ENCODE data around the gene TRPV2.
A peak's percentile ranks its signal among the peaks of the same experiment; 100 is the strongest.

TRPV2 gene

DNA sequence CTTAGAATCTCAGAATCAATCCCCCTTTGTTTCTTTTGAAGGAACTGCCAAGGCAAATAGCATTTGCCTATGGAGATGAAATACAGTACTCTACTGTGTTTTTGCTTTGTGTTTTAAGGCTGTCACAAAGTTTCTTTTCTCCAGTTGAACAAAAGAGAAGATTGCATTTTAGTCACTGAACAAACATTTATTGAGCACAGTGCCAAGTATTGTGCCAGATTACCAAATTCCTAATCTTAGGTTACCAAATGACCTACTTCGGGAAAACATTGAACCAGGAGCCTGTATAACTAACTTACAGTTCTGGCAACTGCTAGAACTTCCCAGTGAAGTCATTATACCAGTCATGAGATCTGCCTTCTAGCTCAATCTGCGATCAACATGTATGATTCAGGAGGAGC, 37.4 kb upstream of the TRPV2 start:
- DNase-seq = no peak
- Histone ChIP-seq H3K4me1 (ENCODE audit: insufficient read depth, low read length) (peaks cover 20% of the 10 kb centered on the region), H3K79me2 (ENCODE audit: insufficient read depth, low read length) (peaks cover 19% of the 10 kb centered on the region), H3K4me2 (ENCODE audit: insufficient read depth, low read length) (no peak overlapping the region), H3K4me3 (ENCODE audit: low read depth in 1 of 2, low read length in 2 of 2) (no peak overlapping the region), H3K9me3 (ENCODE audit: insufficient read depth, low read length, severe bottlenecking) (no peaks in the 10 kb centered on the region), H2AFZ (ENCODE audit: low read depth, low read length) (no peak overlapping the region), H3K36me3 (ENCODE audit: insufficient read depth, low read length) (peaks cover 17% of the 10 kb centered on the region), H3K27ac (ENCODE audit: low read length) (no peak overlapping the region), H4K20me1 (ENCODE audit: insufficient read depth, low read length) (peaks cover 16% of the 10 kb centered on the region; the same call in 1 of the 2 replicates), H3K9ac (ENCODE audit: low read depth, low read length) (no peak overlapping the region), H3K27me3 (ENCODE audit: insufficient read depth, low read length, poor library complexity) (no peaks in the 10 kb centered on the region)
- ATAC-seq (ENCODE audit: insufficient read depth, low read depth) = no peak
- no peak for TF ChIP-seq CTCF (IDR thresholded peaks at IDR 0.05; ENCODE audit: borderline replicate concordance, extremely low read depth, low read length, poor library complexity, severe bottlenecking)
- TF ChIP-seq EZH2 (IDR thresholded peaks at IDR 0.05; ENCODE audit: borderline replicate concordance, low read depth, low read length, severe bottlenecking) = no peak

GRCh38 chr17:16378636-16379282, 36.6 kb upstream of the TRPV2 start:
- Histone ChIP-seq H3K9ac (ENCODE audit: low read depth, low read length) (no peak overlapping the region), H3K36me3 (ENCODE audit: insufficient read depth, low read length) (peaks cover 25% of the 10 kb centered on the region), H2AFZ (ENCODE audit: low read depth, low read length) (0 out of 2 replicates have a peak overlapping the region, but pooled peaks have one; percentile 20), H3K27me3 (ENCODE audit: insufficient read depth, low read length, poor library complexity) (no peaks in the 10 kb centered on the region), H3K79me2 (ENCODE audit: insufficient read depth, low read length) (peaks cover 19% of the 10 kb centered on the region), H3K27ac (ENCODE audit: low read length) (no peak overlapping the region), H3K4me2 (ENCODE audit: insufficient read depth, low read length) (no peak overlapping the region), H4K20me1 (ENCODE audit: insufficient read depth, low read length) (peaks cover 24% of the 10 kb centered on the region; the same call in 1 of the 2 replicates), H3K4me3 (ENCODE audit: low read depth in 1 of 2, low read length in 2 of 2) (no peak overlapping the region), H3K4me1 (ENCODE audit: insufficient read depth, low read length) (peaks cover 21% of the 10 kb centered on the region), H3K9me3 (ENCODE audit: insufficient read depth, low read length, severe bottlenecking) (no peaks in the 10 kb centered on the region)
- ATAC-seq (ENCODE audit: insufficient read depth, low read depth) (no peak), DNase-seq (no peak)
- TF ChIP-seq CTCF (IDR thresholded peaks at IDR 0.05; ENCODE audit: borderline replicate concordance, extremely low read depth, low read length, poor library complexity, severe bottlenecking) (no peak), EZH2 (IDR thresholded peaks at IDR 0.05; ENCODE audit: borderline replicate concordance, low read depth, low read length, severe bottlenecking) (no peak)

DNA sequence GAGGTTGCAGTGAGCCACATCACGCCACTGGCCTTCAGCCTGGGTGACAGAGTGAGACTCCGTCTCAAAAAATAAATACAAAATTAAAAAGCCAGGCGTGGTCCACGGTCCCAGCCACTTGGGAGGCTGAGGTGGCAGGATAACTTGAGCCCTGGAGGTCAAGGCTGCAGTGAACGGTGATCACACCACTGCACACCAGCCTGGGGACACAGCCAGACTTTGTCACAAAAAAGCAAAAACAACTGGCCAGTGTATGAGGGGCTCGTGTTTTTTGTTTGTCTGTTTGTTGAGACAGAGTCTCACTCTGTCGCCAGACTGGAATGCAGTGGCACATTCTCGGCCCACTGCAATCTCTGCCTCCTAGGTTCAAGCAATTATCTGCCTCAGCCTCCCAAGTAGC, 35.7 kb upstream of the TRPV2 start:
- TF ChIP-seq EZH2 (IDR thresholded peaks at IDR 0.05; ENCODE audit: borderline replicate concordance, low read depth, low read length, severe bottlenecking) = no peak
- TF ChIP-seq CTCF (IDR thresholded peaks at IDR 0.05; ENCODE audit: borderline replicate concordance, extremely low read depth, low read length, poor library complexity, severe bottlenecking) = no peak
- Histone ChIP-seq H3K9me3 (ENCODE audit: insufficient read depth, low read length, severe bottlenecking) (no peaks in the 10 kb centered on the region), H3K27me3 (ENCODE audit: insufficient read depth, low read length, poor library complexity) (no peaks in the 10 kb centered on the region), H3K36me3 (ENCODE audit: insufficient read depth, low read length) (peaks cover 25% of the 10 kb centered on the region), H3K9ac (ENCODE audit: low read depth, low read length) (no peak overlapping the region), H3K4me3 (ENCODE audit: low read depth in 1 of 2, low read length in 2 of 2) (no peak overlapping the region), H4K20me1 (ENCODE audit: insufficient read depth, low read length) (peaks cover 27% of the 10 kb centered on the region; the same call in 1 of the 2 replicates), H3K4me2 (ENCODE audit: insufficient read depth, low read length) (no peak overlapping the region), H3K27ac (ENCODE audit: low read length) (no peak overlapping the region), H2AFZ (ENCODE audit: low read depth, low read length) (0 out of 2 replicates have a peak overlapping the region, but pooled peaks have one; percentile 17), H3K79me2 (ENCODE audit: insufficient read depth, low read length) (peaks cover 19% of the 10 kb centered on the region), H3K4me1 (ENCODE audit: insufficient read depth, low read length) (peaks cover 25% of the 10 kb centered on the region)
- ATAC-seq (ENCODE audit: insufficient read depth, low read depth) (no peak), DNase-seq (no peak)
